PC-3 (cell line): ENCODE data around the gene RPS19BP1. TPM values are rescaled to one million over a fixed set of nuclear protein-coding genes. Genes with fewer than 3 reads are reported as not detected.

Experiments
- ATAC-seq: fragments of 200-7000 bp; cut with Tn5 transposase; 2 replicates; pipeline ENCODE4 v1.9.1; 2020; ENCODE audit warnings: mild to moderate bottlenecking, moderate library complexity
- BruUV-seq: library from RNA; stranded (reverse); fragments of 400-500 nt; replicated peaks from 2 replicates; lab custom pipeline; 2021; lab: Mats Ljungman, UMichigan
- CTCF ChIA-PET: fragments of 300-600 bp; sonication (Branson Sonifier 250); formaldehyde crosslinking; loops from one replicate; lab custom pipeline; 2022; ENCODE audit warnings: antibody characterized with exemption; lab: Charles Lee
- POLR2A ChIA-PET: fragments of 300-600 bp; sonication (Branson Sonifier 250); formaldehyde crosslinking; loops from one replicate; lab custom pipeline; 2022; ENCODE audit warnings: antibody characterized with exemption; ENCODE audit not compliant: unreplicated experiment; lab: Charles Lee
- DNase-seq: peaks from one replicate; pipeline ENCODE4 v3.0.0-alpha.2; 2015
- H2AFZ ChIP-seq: fragments of 300-600 bp; sonication (generic); 2 replicates; pipeline ENCODE4 v1.6.0; 2016; ENCODE audit warnings: antibody characterized with exemption, low read length
- H3F3A ChIP-seq: fragments of 300-600 bp; sonication (generic); one replicate; pipeline ENCODE4 v1.6.0; 2017; ENCODE audit warnings: antibody characterized with exemption, low read length, control low read depth, mild to moderate bottlenecking; ENCODE audit not compliant: unreplicated experiment
- H3K27ac ChIP-seq: fragments of 300-600 bp; sonication (generic); 2 replicates; pipeline ENCODE4 v1.5.1; 2016; ENCODE audit warnings: mild to moderate bottlenecking, low read length
- H3K27me3 ChIP-seq: fragments of 300-600 bp; sonication (generic); 2 replicates; pipeline ENCODE4 v1.6.1; 2016; ENCODE audit warnings: low read length, mixed read lengths
- H3K36me3 ChIP-seq: fragments of 300-600 bp; sonication (generic); 2 replicates; pipeline ENCODE4 v1.6.1; 2016; ENCODE audit warnings: low read depth, mixed run types, low read length, mixed read lengths
- H3K4me1 ChIP-seq: fragments of 300-600 bp; sonication (generic); 2 replicates; pipeline ENCODE4 v1.5.1; 2016; ENCODE audit warnings: low read length; ENCODE audit not compliant: insufficient read depth
- H3K4me2 ChIP-seq: fragments of 300-600 bp; sonication (generic); 2 replicates; pipeline ENCODE4 v1.6.0; 2016; ENCODE audit warnings: low read length
- H3K4me3 ChIP-seq: fragments of 300-600 bp; sonication (generic); 2 replicates; pipeline ENCODE4 v1.5.1; 2016; ENCODE audit warnings: mild to moderate bottlenecking, low read length, mixed read lengths
- H3K79me2 ChIP-seq: fragments of 300-600 bp; sonication (generic); 2 replicates; pipeline ENCODE4 v1.6.1; 2017; ENCODE audit warnings: low read length, mixed read lengths
- H3K9ac ChIP-seq: fragments of 300-600 bp; sonication (generic); 2 replicates; pipeline ENCODE4 v1.6.0; 2016; ENCODE audit warnings: mild to moderate bottlenecking, low read length
- H3K9me2 ChIP-seq: fragments of 300-600 bp; sonication (generic); replicated peaks from 2 replicates; pipeline ENCODE4 v1.6.1; 2016; ENCODE audit warnings: mixed run types, low read length, mixed read lengths
- H3K9me3 ChIP-seq: fragments of 300-600 bp; sonication (generic); 2 replicates; pipeline ENCODE4 v1.6.1; 2016; ENCODE audit warnings: low read length, mixed read lengths
- H4K20me1 ChIP-seq: fragments of 300-600 bp; sonication (generic); 2 replicates; pipeline ENCODE4 v1.6.1; 2016; ENCODE audit warnings: low read length, mixed read lengths
- CTCF ChIP-seq: fragments of 300-600 bp; sonication (generic); conservative IDR thresholded peaks from 2 replicates; pipeline ENCODE4 v1.5.1; 2017; ENCODE audit warnings: antibody characterized with exemption, low read depth, mild to moderate bottlenecking, low read length
- EZH2 ChIP-seq: fragments of 300-600 bp; sonication (generic); IDR thresholded peaks from one replicate; pipeline ENCODE4 v1.6.1; 2017; ENCODE audit warnings: antibody characterized with exemption, mild to moderate bottlenecking, low read length; ENCODE audit not compliant: unreplicated experiment
- EZH2phosphoT487 ChIP-seq: fragments of 300-600 bp; sonication (generic); IDR thresholded peaks from 2 replicates; pipeline ENCODE4 v1.6.1; 2018; ENCODE audit warnings: mild to moderate bottlenecking, antibody characterized with exemption, low read length, borderline replicate concordance
- intact Hi-C: fragments of 100-400 bp; cut with micrococcal nuclease; formaldehyde crosslinking; loops from 2 replicates; pipeline ENCODE4 v1.9.0; 2023
- total RNA-seq: library from RNA; depleted of rRNA; stranded (reverse); fragments of >200 nt; gene quantifications from 2 replicates; pipeline ENCODE4 v1.2.3, GENCODE V29; 2014

Gene RPS19BP1
- total RNA-seq, 1 experiment from 2014 or later: 253 TPM

GRCh38 chr22:39524753-39525657 lies 7.5 kb downstream of the RPS19BP1 start:
- ChIA-PET CTCF (interaction anchor here (1.2 kb wide), 1 partner anchor 29 kb away, joined by 3 read pairs; no protein-coding TSS in a partner anchor), POLR2A (interaction anchor here (0.7 kb wide), 1 partner anchor 682 kb away, joined by 3 read pairs; no protein-coding TSS in a partner anchor)
- DNase-seq (no peak), ATAC-seq (no peak)
- Histone ChIP-seq H3K9me2 (no peaks in the 10 kb centered on the region), H3K79me2 (peaks cover 31% of the 10 kb centered on the region), H3K4me3 (no peak overlapping the region), H3K27me3 (no peaks in the 10 kb centered on the region), H3K36me3 (peaks cover 19% of the 10 kb centered on the region), H3K27ac (no peak overlapping the region), H3K4me1 (peaks cover 19% of the 10 kb centered on the region), H3K9me3 (no peaks in the 10 kb centered on the region), H2AFZ (no peak overlapping the region), H4K20me1 (peaks cover 50% of the 10 kb centered on the region), H3K9ac (no peak overlapping the region), H3K4me2 (no peak overlapping the region), H3F3A (peaks cover 18% of the 10 kb centered on the region)
- intact Hi-C loops: no loop called here
- no TSS peak for BruUV-seq
- TF ChIP-seq EZH2: no peak
- no peak for TF ChIP-seq CTCF
- TF ChIP-seq EZH2phosphoT487: no peak

- H3K9ac ChIP-seq: no peak overlapping the region
- no peaks in the 10 kb centered on the region for H3K27me3 ChIP-seq
- H2AFZ ChIP-seq: no peak overlapping the region
- no peak overlapping the region for H3K27ac ChIP-seq
- ChIA-PET CTCF (interaction anchor here (1.2 kb wide), 1 partner anchor 28 kb away, joined by 3 read pairs; no protein-coding TSS in a partner anchor), POLR2A (interaction anchor here (0.7 kb wide), 1 partner anchor 681 kb away, joined by 3 read pairs; no protein-coding TSS in a partner anchor)
- H3K9me2 ChIP-seq: no peaks in the 10 kb centered on the region
- H3K36me3 ChIP-seq: peaks cover 19% of the 10 kb centered on the region
- no peak overlapping the region for H3K4me3 ChIP-seq
- peaks cover 32% of the 10 kb centered on the region for H3K79me2 ChIP-seq
- H3K4me1 ChIP-seq: peaks cover 20% of the 10 kb centered on the region
- ATAC-seq (no peak), DNase-seq (no peak)
- BruUV-seq: no TSS peak
- TF ChIP-seq CTCF (no peak), EZH2 (no peak), EZH2phosphoT487 (no peak)
- no peak overlapping the region for H3K4me2 ChIP-seq
- H3F3A ChIP-seq: peaks cover 18% of the 10 kb centered on the region
- intact Hi-C loops: no loop called here
- peaks cover 50% of the 10 kb centered on the region for H4K20me1 ChIP-seq
- H3K9me3 ChIP-seq: no peaks in the 10 kb centered on the region
Observed at GRCh38 chr22:39524089-39524752, 8.3 kb downstream of the RPS19BP1 start.
